A673 (cell line): ENCODE results near the gene CCDC73.

ENCODE experiments used
- EZH2 ChIP-seq: fragments of 200-600 bp; sonication (generic); IDR thresholded peaks from 2 replicates; pipeline ENCODE4 v1.6.1; 2017; ENCODE audit warnings: borderline replicate concordance, low read depth, mild to moderate bottlenecking, mixed read lengths, antibody characterized with exemption, low read length; ENCODE audit not compliant: poor library complexity, severe bottlenecking
- TF ChIP-seq, protein P1 (sequence below): fragments of 300-800, 200-600 bp; sonication (generic); conservative IDR thresholded peaks from 2 replicates; pipeline ENCODE4 v1.5.1; 2017; ENCODE audit warnings: low read depth, mild to moderate bottlenecking, antibody characterized with exemption, low read length, moderate library complexity, mixed read lengths

DNA sequence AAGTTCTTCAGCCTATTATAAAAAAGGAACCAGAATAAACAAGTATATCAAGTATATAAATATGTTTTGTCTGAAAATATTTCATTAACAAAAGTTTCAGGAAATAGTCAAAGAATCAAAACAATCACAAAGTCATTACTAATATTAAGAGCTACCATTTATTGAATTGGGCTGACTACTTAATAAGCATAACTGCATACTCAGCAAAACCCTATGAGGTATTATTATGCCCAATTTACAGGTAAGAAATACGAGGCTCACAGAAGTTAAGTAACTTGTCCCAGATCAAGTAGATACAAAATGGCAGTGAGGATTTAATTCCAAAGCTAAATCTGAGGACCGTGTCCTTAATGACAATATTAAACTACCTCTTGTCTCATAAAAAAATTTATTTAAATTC lies 158.6 kb downstream of the CCDC73 start:
- TF ChIP-seq, protein P1, sequence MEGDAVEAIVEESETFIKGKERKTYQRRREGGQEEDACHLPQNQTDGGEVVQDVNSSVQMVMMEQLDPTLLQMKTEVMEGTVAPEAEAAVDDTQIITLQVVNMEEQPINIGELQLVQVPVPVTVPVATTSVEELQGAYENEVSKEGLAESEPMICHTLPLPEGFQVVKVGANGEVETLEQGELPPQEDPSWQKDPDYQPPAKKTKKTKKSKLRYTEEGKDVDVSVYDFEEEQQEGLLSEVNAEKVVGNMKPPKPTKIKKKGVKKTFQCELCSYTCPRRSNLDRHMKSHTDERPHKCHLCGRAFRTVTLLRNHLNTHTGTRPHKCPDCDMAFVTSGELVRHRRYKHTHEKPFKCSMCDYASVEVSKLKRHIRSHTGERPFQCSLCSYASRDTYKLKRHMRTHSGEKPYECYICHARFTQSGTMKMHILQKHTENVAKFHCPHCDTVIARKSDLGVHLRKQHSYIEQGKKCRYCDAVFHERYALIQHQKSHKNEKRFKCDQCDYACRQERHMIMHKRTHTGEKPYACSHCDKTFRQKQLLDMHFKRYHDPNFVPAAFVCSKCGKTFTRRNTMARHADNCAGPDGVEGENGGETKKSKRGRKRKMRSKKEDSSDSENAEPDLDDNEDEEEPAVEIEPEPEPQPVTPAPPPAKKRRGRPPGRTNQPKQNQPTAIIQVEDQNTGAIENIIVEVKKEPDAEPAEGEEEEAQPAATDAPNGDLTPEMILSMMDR: no peak
- no peak for TF ChIP-seq EZH2
